Retinal pigment epithelial cell (primary cell): ENCODE data around the gene MANF.

Experiments
- DNase-seq: peaks from one replicate; pipeline ENCODE4 v3.0.0-alpha.2; 2010; ENCODE audit warnings: low read depth
- H3K4me3 ChIP-seq: 2 replicates; pipeline ENCODE4 v1.5.1; 2011; ENCODE audit warnings: mild to moderate bottlenecking, low read length, control low read depth, moderate library complexity
- CTCF ChIP-seq: conservative IDR thresholded peaks from 2 replicates; pipeline ENCODE4 v1.5.1; 2011; ENCODE audit warnings: low read depth, low read length, control low read depth, inconsistent platforms

Gene MANF

GRCh38 chr3:51379301-51379700, 5.8 kb upstream of the MANF start:
- TF ChIP-seq CTCF, result no peak
- no peak overlapping the region for H3K4me3 ChIP-seq
- DNase-seq, result no peak

- no peak overlapping the region for H3K4me3 ChIP-seq
- TF ChIP-seq CTCF, result no peak
- DNase-seq, result no peak
These were observed 5.2 kb upstream of the MANF start for GRCh38 chr3:51379746-51380455.

DNA sequence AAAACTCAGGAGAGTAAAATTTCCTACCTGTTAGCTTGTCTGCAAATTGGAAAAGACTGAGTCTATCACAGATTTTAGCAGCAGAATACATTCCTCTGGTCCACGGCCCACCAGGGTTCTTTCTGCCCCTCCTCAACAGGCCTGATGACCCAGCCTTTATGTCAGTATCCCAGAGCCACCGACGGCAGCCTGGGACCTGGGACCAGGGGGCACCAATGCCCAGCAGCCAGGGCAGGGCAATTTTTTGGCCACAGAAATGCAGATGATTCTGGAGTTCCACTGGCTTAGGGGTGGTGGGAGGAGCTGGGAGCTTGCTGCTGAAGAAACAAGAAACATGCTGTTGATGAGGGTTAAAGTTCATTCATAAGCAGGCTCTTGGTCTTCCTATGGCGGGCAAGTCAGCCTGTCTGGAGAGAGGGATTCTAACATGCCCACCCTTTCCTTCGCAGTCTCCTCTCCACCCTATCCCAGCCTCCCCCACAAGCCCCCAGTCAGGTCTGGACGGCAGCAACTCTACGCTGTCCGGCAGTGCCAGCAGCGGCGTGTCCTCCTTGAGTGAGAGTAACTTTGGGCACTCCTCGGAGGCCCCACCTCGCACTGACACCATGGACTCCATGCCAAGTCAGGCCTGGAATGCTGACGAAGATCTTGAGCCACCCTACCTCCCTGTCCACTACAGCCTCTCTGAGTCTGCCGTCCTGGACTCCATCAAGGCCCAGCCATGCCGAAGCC, 4.3 kb upstream of the MANF start:
- DNase-seq, result no peak
- TF ChIP-seq CTCF, result no peak
- H3K4me3 ChIP-seq, result no peak overlapping the region

- H3K4me3 ChIP-seq, result no peak overlapping the region
- no peak for TF ChIP-seq CTCF
- DNase-seq, result no peak
These were observed 3.8 kb upstream of the MANF start for GRCh38 chr3:51381333-51381705.

DNA sequence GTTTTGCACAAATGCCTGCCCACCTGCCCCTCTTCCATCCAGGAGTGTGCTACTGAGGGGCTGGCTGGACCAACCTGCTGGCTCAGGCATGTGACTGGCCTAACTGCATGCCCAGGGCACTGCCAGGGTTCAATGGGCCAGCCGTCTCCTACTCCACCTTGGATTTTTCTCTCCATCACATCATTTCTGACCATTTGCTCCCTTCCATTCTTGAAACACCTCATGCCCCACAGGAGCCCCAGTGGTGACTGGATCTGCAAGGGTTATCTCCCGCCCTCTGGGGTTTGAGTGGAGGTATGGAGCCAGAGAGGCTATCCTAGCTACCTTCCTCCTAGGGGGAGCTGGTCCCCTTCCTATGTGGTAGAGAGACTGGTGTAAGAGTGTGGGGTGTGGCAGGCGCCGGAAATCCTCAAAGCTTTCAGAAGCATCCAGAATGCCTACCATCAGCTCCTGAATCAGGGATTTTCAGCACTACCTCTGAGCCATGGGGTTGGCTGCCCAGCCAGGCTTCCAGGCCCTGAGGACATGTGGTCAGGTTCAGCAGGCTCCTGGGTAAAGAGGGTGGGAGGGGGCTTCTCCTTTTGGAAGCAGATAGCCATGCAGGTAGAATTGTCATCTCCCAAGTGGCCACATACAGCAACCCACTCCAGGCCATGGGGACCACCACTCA, 2.9 kb upstream of the MANF start:
- no peak overlapping the region for H3K4me3 ChIP-seq
- TF ChIP-seq CTCF, result no peak
- DNase-seq, result no peak

- H3K4me3 ChIP-seq, result no peak overlapping the region
These were observed 2.0 kb upstream of the MANF start for GRCh38 chr3:51382947-51383578.

More at GRCh38 chr3:51382947-51383578, 2.0 kb upstream of the MANF start:
- no peak for TF ChIP-seq CTCF
- DNase-seq, result no peak
